HG03159 (cell line): ENCODE data around the gene RAB7B.
"Not testable (repeated sequence)": the region's sequence is repeated elsewhere in the genome, so short reads cannot be mapped to it uniquely, and the experiment has no call there.

Experiments used
- ATAC-seq: cut with Tn5 transposase; IDR thresholded peaks from one replicate; pipeline ENCODE4 v1.9.1; 2021; ENCODE audit warnings: mild to moderate bottlenecking, moderate library complexity; ENCODE audit not compliant: unreplicated experiment

Gene RAB7B

GRCh38 chr1:205998457-205999241 lies 4.5 kb downstream of the RAB7B start:
- no peak for ATAC-seq

- ATAC-seq, result not testable (repeated sequence)
Observed at GRCh38 chr1:205996641-205997040, 6.6 kb downstream of the RAB7B start.

GRCh38 chr1:205994346-205994745 lies 8.8 kb downstream of the RAB7B start:
- no peak for ATAC-seq

- ATAC-seq, result no peak
Observed at GRCh38 chr1:205993068-205993467, 10.1 kb downstream of the RAB7B start.

GRCh38 chr1:205992218-205992882 lies 10.8 kb downstream of the RAB7B start:
- ATAC-seq, result no peak

- no peak for ATAC-seq
Observed at GRCh38 chr1:205991237-205991636, 12.0 kb downstream of the RAB7B start.

GRCh38 chr1:205990226-205990625 lies 13.0 kb downstream of the RAB7B start:
- no peak for ATAC-seq

- no peak for ATAC-seq
Observed at GRCh38 chr1:205989786-205990185, 13.4 kb downstream of the RAB7B start.

GRCh38 chr1:205988585-205988995 lies 14.6 kb downstream of the RAB7B start:
- no peak for ATAC-seq

GRCh38 chr1:205986861-205987260 lies 16.3 kb downstream of the RAB7B start:
- ATAC-seq, result no peak

GRCh38 chr1:205986292-205986691 lies 16.9 kb downstream of the RAB7B start:
- ATAC-seq, result no peak

- ATAC-seq, result no peak
Observed at GRCh38 chr1:205985330-205986005, 17.7 kb downstream of the RAB7B start.

- ATAC-seq, result no peak
Observed at GRCh38 chr1:205983925-205984725, 19.1 kb downstream of the RAB7B start.

GRCh38 chr1:205981257-205981656 lies 21.9 kb downstream of the RAB7B start:
- no peak for ATAC-seq

GRCh38 chr1:205980237-205980870 lies 22.8 kb downstream of the RAB7B start:
- ATAC-seq, result no peak

- no peak for ATAC-seq
Observed at GRCh38 chr1:205979301-205979700, 23.9 kb downstream of the RAB7B start.

- ATAC-seq, result no peak
Observed at GRCh38 chr1:205978676-205979075, 24.5 kb downstream of the RAB7B start.

GRCh38 chr1:205977402-205978014 lies 25.7 kb downstream of the RAB7B start:
- ATAC-seq, result no peak

- no peak for ATAC-seq
Observed at GRCh38 chr1:205976708-205977401, 26.3 kb downstream of the RAB7B start.

GRCh38 chr1:205976036-205976435 lies 27.2 kb downstream of the RAB7B start:
- no peak for ATAC-seq
